ENCODE measurements around the gene FGFR3. TPM values are rescaled to one million over a fixed set of nuclear protein-coding genes. Genes with fewer than 3 reads are reported as not detected.

FGFR3 gene
- total RNA-seq, 2 experiments from 2014 or later = 0.07 to 1.0 TPM

DNA sequence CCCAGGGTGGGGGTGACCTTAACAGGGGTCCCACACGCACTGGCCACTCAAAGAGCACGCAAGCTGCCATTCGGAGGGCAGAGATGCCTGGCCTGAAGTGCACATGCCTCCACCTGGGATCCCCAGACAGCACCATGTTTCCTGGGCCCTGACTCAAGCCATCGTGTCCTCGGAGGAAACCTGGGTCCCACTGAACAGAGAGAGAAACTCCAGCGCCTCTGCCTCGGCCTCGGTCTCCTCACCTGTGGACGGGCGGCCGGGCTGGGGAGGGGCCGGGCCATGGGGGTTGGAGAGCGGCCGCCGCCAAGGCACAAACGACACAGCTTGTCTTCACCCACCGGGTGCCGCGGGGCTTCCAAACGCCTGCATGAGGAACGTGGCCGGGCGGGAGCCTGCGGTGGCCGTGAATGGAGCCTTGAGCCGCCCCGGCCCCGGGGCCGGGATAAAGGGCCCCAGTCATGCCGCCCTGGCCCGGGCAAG, 30.0 kb upstream of the FGFR3 start:
- no peaks in the 10 kb centered on the region for H3K4me1 Mint-ChIP-seq (ENCODE audit: low read depth)

DNA sequence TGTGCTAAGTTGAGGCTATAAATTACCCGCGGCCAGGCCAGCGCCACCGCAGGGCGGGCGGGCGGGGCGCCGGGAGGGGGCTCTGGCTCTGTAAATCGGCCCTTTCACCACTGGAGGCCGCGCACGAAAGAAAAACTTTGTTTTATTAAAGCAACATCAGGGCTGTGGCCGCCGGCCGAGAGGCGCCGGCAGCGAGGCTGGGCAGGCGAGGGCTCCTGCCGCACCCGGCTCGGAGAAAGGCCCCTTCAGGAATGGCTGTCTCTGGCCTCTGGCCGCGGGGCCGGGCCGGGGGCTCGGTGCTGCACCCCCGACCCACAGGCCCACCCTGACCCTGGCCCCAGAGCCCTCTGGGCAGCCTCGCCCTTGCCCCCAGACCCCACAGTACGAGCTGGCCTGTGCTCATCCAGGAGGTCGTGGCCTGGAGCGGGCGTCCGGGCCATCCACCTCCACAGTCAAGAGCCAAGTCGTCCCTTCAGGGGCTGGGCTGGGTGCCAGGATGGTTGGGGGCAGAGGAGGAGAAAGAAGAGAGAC, 29.5 kb upstream of the FGFR3 start:
- DNase-seq = no peak
- POLR2A ChIA-PET = no interaction called here
- H3K4me1 Mint-ChIP-seq (ENCODE audit: low read depth) = no peaks in the 10 kb centered on the region
- H3K36me3 Mint-ChIP-seq (ENCODE audit: low read depth) = no peaks in the 10 kb centered on the region
- TF ChIP-seq CTCF (IDR thresholded peaks at IDR 0.05) = no peak
- no peaks in the 10 kb centered on the region for H3K9me3 Mint-ChIP-seq
- H3K27me3 Mint-ChIP-seq = peaks cover 19% of the 10 kb centered on the region
- H3K4me3 Mint-ChIP-seq = no peak overlapping the region
- CTCF ChIA-PET = interaction anchor here (2.4 kb wide), 1 partner anchor 16 kb away, joined by 6 read pairs; no protein-coding TSS in a partner anchor
- intact Hi-C loops (cut with micrococcal nuclease) = no loop called here
- no peak for ATAC-seq
- H3K27ac Mint-ChIP-seq = no peak overlapping the region

More for the DNA sequence above, 30.0 kb upstream of the FGFR3 start:
- intact Hi-C loops (cut with micrococcal nuclease) = no loop called here
- Mint-ChIP-seq H3K36me3 (ENCODE audit: low read depth) (no peaks in the 10 kb centered on the region), H3K4me3 (no peak overlapping the region), H3K27me3 (peaks cover 16% of the 10 kb centered on the region), H3K27ac (no peak overlapping the region), H3K9me3 (no peaks in the 10 kb centered on the region)
- no peak for TF ChIP-seq CTCF (IDR thresholded peaks at IDR 0.05)
- no peak for ATAC-seq
- POLR2A ChIA-PET = interaction anchor here (0.6 kb wide), 1 partner anchor 250 kb away, joined by 3 read pairs; no protein-coding TSS in a partner anchor
- no peak for DNase-seq
- CTCF ChIA-PET = interaction anchor here (2.4 kb wide), 1 partner anchor 15 kb away, joined by 6 read pairs; no protein-coding TSS in a partner anchor

DNA sequence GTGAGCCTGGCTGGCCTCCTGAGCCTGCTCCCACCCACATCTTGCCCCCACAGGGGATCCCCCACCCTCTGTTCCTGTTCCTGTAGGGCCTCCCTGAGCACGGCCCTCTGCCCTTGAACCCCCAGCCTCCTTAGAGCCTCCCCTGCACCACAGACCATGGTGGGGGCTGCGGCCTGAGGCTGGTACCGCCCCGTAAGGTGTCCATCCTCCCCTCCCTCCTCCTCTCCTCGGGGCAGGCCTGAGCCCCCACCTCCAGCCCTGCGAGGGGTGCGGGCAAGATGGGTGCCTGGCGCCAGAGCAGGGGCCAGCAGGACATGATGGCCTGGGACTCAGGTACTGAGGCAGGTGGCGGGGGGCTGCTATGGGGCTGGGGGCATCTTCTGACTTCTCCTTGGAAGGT, 28.4 kb upstream of the FGFR3 start:
- DNase-seq (no peak), ATAC-seq (no peak)
- intact Hi-C loops (cut with micrococcal nuclease) = no loop called here
- no peaks in the 10 kb centered on the region for H3K36me3 Mint-ChIP-seq (ENCODE audit: low read depth)
- no peak for TF ChIP-seq CTCF (IDR thresholded peaks at IDR 0.05)
- no peak overlapping the region for H3K27ac Mint-ChIP-seq
- H3K4me3 Mint-ChIP-seq = no peak overlapping the region
- no peaks in the 10 kb centered on the region for H3K9me3 Mint-ChIP-seq
- CTCF ChIA-PET = interaction anchor here (1.3 to 2.4 kb wide), 2 partner anchors 12 to 17 kb away, joined by 3 to 6 read pairs; no protein-coding TSS in a partner anchor
- H3K27me3 Mint-ChIP-seq = peaks cover 19% of the 10 kb centered on the region
- POLR2A ChIA-PET = interaction anchor here (1.0 kb wide), 1 partner anchor 10 kb away, joined by 3 read pairs; no protein-coding TSS in a partner anchor
- H3K4me1 Mint-ChIP-seq (ENCODE audit: low read depth) = no peaks in the 10 kb centered on the region

DNA sequence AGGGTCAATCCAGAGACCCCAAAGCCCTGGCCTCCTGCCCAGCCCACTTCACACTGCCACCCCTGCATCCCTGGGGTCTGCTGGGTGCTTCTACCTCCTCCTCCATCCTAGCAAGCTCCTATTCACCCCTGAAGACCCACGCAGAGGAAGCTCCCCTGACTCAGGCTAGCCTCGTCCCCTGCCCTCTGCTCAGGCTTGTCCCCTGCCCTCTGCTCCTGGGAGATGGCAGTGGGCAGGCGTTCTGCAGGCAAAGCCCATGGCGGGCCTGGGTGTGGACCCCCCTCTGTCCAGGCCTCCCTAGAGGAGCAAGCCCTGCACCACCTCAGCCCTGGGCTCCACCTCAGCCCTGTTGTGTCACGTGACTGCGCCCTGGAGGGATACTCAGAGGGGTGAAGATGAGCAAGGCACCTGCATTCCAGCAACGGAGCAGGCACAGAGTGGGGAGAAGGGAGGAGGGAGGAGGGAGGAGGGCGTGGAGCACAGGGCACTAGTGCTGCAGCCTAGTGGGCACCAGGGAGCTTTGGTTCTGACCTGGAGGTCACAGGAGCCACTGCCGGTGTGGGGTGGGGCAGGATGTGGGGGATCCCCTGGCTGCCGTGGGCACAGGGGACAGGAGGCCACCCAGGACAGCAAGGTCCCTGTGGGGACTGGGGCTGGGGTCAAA, 27.6 kb upstream of the FGFR3 start:
- Mint-ChIP-seq H3K4me3 (no peak overlapping the region), H3K4me1 (ENCODE audit: low read depth) (no peaks in the 10 kb centered on the region), H3K9me3 (no peaks in the 10 kb centered on the region), H3K27me3 (peaks cover 19% of the 10 kb centered on the region), H3K36me3 (ENCODE audit: low read depth) (no peaks in the 10 kb centered on the region), H3K27ac (no peak overlapping the region)
- CTCF ChIA-PET = interaction anchor here (0.6 to 1.3 kb wide), 2 partner anchors 13 to 43 kb away, joined by 3 read pairs; no protein-coding TSS in a partner anchor
- intact Hi-C loops (cut with micrococcal nuclease) = no loop called here
- no peak for TF ChIP-seq CTCF (IDR thresholded peaks at IDR 0.05)
- POLR2A ChIA-PET = interaction anchor here (1.0 kb wide), 1 partner anchor 11 kb away, joined by 3 read pairs; no protein-coding TSS in a partner anchor
- no peak for DNase-seq
- no peak for ATAC-seq
